Measurements from ENCODE around the gene RNF180.

RNF180 gene

DNA sequence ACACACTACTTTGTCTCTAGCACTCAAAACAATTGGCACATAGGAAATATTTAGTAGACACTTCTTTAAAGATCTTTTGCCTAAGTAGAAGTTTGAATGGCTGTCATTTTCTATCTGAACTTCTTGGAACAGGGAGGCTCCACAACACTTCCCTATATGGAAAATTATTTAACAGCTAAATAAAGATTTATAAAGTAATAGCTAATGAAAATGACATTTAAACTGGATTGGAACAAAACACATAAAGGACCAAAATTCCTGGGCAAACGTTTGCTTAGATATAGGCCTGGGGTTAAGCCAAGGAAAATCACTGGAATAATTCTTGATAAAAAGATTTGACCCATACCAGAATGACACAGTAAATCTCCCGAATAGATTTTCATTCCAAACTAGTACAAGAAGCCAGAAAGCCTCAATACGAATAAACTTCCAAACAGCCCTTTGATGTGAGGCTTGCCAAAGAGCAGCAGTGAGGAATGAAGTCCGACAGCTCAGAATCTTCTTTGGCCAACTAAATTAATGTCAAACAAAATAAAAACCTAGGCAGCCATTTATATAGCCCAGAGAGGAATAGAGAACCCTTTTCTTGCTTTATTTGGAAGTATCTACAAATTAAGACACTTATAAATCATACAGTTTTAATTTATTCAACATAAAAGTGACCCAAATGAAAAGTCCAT is 20.3 kb upstream of the RNF180 start:
- H3K9ac ChIP-seq (ENCODE audit: low read length), result no peak overlapping the region
- no peak overlapping the region for H3K23ac ChIP-seq (ENCODE audit: low read length)
- H4K5ac ChIP-seq (ENCODE audit: low read length), result no peak overlapping the region
- H3K79me1 ChIP-seq (ENCODE audit: low read length), result no peaks in the 10 kb centered on the region
- no peak overlapping the region for H2AK5ac ChIP-seq (ENCODE audit: low read length)
- no peak overlapping the region for H3K4me2 ChIP-seq (ENCODE audit: low read length)
- H3K4me1 ChIP-seq (ENCODE audit: control insufficient read depth, low read depth, low read length), result peaks cover 1% of the 10 kb centered on the region
- H2BK120ac ChIP-seq (ENCODE audit: low read depth, low read length), result no peak overlapping the region
- H3K18ac ChIP-seq (ENCODE audit: low read length), result no peak overlapping the region
- no peak overlapping the region for H4K8ac ChIP-seq (ENCODE audit: low read depth, low read length)
- no peak for DNase-seq
- no peak overlapping the region for H2BK5ac ChIP-seq (ENCODE audit: low read length)
- no peak overlapping the region for H3K4ac ChIP-seq (ENCODE audit: low read depth, low read length)
- H3K4me3 ChIP-seq (ENCODE audit: low read length), result no peak overlapping the region
- no peak overlapping the region for H2BK15ac ChIP-seq (replicated peaks; ENCODE audit: low read depth)
- H3K27me3 ChIP-seq (ENCODE audit: insufficient read depth, low read length, poor library complexity), result no peaks in the 10 kb centered on the region
- H3K36me3 ChIP-seq (ENCODE audit: control insufficient read depth, insufficient read depth, low read length), result no peaks in the 10 kb centered on the region
- no peak overlapping the region for H3K56ac ChIP-seq (ENCODE audit: low read length)
- no peaks in the 10 kb centered on the region for H3K79me2 ChIP-seq (ENCODE audit: control insufficient read depth, insufficient read depth, low read length)
- no CpG with 5 or more reads among the region's 4 CpGs for WGBS (ENCODE audit: extremely low coverage, insufficient coverage, low lambda C conversion rate)
- no peak overlapping the region for H3K27ac ChIP-seq (ENCODE audit: low read depth, low read length)

DNA sequence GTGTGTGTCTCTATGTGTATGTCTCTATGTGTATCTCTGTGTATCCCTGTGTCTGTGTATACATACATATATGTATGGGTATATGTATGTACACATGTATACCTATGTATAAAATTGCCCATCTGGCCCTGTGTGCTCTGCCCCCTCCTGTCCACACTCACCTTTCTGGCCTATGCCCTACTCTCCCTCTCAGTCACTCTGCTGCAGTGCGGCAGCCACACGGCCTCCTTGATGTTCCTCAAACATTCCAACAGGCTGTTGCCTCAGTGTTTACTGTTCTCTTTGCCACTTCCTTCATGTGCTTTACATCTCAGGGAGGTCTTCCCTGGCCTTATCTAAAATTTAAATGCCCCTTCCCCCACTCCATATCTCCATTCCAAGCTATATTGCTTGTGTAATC is 18.3 kb upstream of the RNF180 start:
- Histone ChIP-seq H3K18ac (ENCODE audit: low read length) (no peak overlapping the region), H3K4ac (ENCODE audit: low read depth, low read length) (no peak overlapping the region), H3K56ac (ENCODE audit: low read length) (peak overlapping the region; percentile 59), H4K8ac (ENCODE audit: low read depth, low read length) (no peak overlapping the region), H3K27me3 (ENCODE audit: insufficient read depth, low read length, poor library complexity) (no peaks in the 10 kb centered on the region), H2AK5ac (ENCODE audit: low read length) (no peak overlapping the region), H2BK15ac (replicated peaks; ENCODE audit: low read depth) (no peak overlapping the region), H3K23ac (ENCODE audit: low read length) (no peak overlapping the region), H3K36me3 (ENCODE audit: control insufficient read depth, insufficient read depth, low read length) (no peaks in the 10 kb centered on the region), H3K79me2 (ENCODE audit: control insufficient read depth, insufficient read depth, low read length) (no peaks in the 10 kb centered on the region), H2BK120ac (ENCODE audit: low read depth, low read length) (no peak overlapping the region), H3K4me3 (ENCODE audit: low read length) (no peak overlapping the region), H3K79me1 (ENCODE audit: low read length) (no peaks in the 10 kb centered on the region), H3K4me2 (ENCODE audit: low read length) (no peak overlapping the region), H3K27ac (ENCODE audit: low read depth, low read length) (no peak overlapping the region), H2BK5ac (ENCODE audit: low read length) (no peak overlapping the region), H3K4me1 (ENCODE audit: control insufficient read depth, low read depth, low read length) (peaks cover 1% of the 10 kb centered on the region), H4K5ac (ENCODE audit: low read length) (no peak overlapping the region), H3K9ac (ENCODE audit: low read length) (no peak overlapping the region)
- WGBS (ENCODE audit: extremely low coverage, insufficient coverage, low lambda C conversion rate), result no CpG with 5 or more reads among the region's 2 CpGs
- no peak for DNase-seq

GRCh38 chr5:64147849-64148441 is 17.7 kb upstream of the RNF180 start:
- Histone ChIP-seq H2BK5ac (ENCODE audit: low read length) (no peak overlapping the region), H3K36me3 (ENCODE audit: control insufficient read depth, insufficient read depth, low read length) (no peaks in the 10 kb centered on the region), H3K4me1 (ENCODE audit: control insufficient read depth, low read depth, low read length) (peaks cover 1% of the 10 kb centered on the region), H3K23ac (ENCODE audit: low read length) (no peak overlapping the region), H3K18ac (ENCODE audit: low read length) (no peak overlapping the region), H2AK5ac (ENCODE audit: low read length) (no peak overlapping the region), H3K27ac (ENCODE audit: low read depth, low read length) (no peak overlapping the region), H3K4me2 (ENCODE audit: low read length) (no peak overlapping the region), H3K27me3 (ENCODE audit: insufficient read depth, low read length, poor library complexity) (no peaks in the 10 kb centered on the region), H4K5ac (ENCODE audit: low read length) (no peak overlapping the region), H3K56ac (ENCODE audit: low read length) (peak overlapping the region; percentile 59), H3K79me2 (ENCODE audit: control insufficient read depth, insufficient read depth, low read length) (no peaks in the 10 kb centered on the region), H4K8ac (ENCODE audit: low read depth, low read length) (no peak overlapping the region), H3K9ac (ENCODE audit: low read length) (no peak overlapping the region), H2BK120ac (ENCODE audit: low read depth, low read length) (no peak overlapping the region), H3K4ac (ENCODE audit: low read depth, low read length) (no peak overlapping the region), H2BK15ac (replicated peaks; ENCODE audit: low read depth) (no peak overlapping the region), H3K4me3 (ENCODE audit: low read length) (no peak overlapping the region), H3K79me1 (ENCODE audit: low read length) (no peaks in the 10 kb centered on the region)
- WGBS (ENCODE audit: extremely low coverage, insufficient coverage, low lambda C conversion rate), result no CpG with 5 or more reads among the region's 7 CpGs
- peak; percentile 77 for DNase-seq

DNA sequence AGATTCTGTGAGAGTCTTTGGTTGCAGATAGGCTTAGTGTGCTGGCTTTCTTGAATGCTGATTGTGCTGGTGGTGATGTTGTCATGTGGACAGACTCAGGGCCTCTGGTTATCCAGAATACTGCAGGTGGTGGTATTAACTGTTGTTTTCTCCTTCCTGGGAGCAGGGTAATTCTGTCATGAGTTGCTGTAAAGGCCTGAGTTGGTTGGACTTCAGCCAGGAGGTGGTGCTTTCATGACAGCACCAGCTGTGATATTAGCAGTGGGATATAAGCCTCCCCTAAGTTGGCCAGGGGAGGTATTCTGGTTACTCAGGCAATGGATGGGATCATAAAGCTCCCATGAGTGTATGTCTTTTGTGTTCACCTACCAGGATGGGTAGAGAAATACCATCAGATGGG is 16.4 kb upstream of the RNF180 start:
- no peaks in the 10 kb centered on the region for H3K79me1 ChIP-seq (ENCODE audit: low read length)
- H2BK5ac ChIP-seq (ENCODE audit: low read length), result no peak overlapping the region
- no peak overlapping the region for H3K27ac ChIP-seq (ENCODE audit: low read depth, low read length)
- H2AK5ac ChIP-seq (ENCODE audit: low read length), result no peak overlapping the region
- H3K4me2 ChIP-seq (ENCODE audit: low read length), result no peak overlapping the region
- no peak overlapping the region for H3K4ac ChIP-seq (ENCODE audit: low read depth, low read length)
- H3K4me1 ChIP-seq (ENCODE audit: control insufficient read depth, low read depth, low read length), result peaks cover 1% of the 10 kb centered on the region
- no peaks in the 10 kb centered on the region for H3K79me2 ChIP-seq (ENCODE audit: control insufficient read depth, insufficient read depth, low read length)
- H3K4me3 ChIP-seq (ENCODE audit: low read length), result no peak overlapping the region
- no peak for DNase-seq
- no peak overlapping the region for H4K8ac ChIP-seq (ENCODE audit: low read depth, low read length)
- no peak overlapping the region for H3K56ac ChIP-seq (ENCODE audit: low read length)
- H4K5ac ChIP-seq (ENCODE audit: low read length), result no peak overlapping the region
- H3K23ac ChIP-seq (ENCODE audit: low read length), result no peak overlapping the region
- H3K18ac ChIP-seq (ENCODE audit: low read length), result no peak overlapping the region
- no peak overlapping the region for H2BK15ac ChIP-seq (replicated peaks; ENCODE audit: low read depth)
- no peak overlapping the region for H3K9ac ChIP-seq (ENCODE audit: low read length)
- no peaks in the 10 kb centered on the region for H3K36me3 ChIP-seq (ENCODE audit: control insufficient read depth, insufficient read depth, low read length)
- H3K27me3 ChIP-seq (ENCODE audit: insufficient read depth, low read length, poor library complexity), result no peaks in the 10 kb centered on the region
- H2BK120ac ChIP-seq (ENCODE audit: low read depth, low read length), result no peak overlapping the region

DNA sequence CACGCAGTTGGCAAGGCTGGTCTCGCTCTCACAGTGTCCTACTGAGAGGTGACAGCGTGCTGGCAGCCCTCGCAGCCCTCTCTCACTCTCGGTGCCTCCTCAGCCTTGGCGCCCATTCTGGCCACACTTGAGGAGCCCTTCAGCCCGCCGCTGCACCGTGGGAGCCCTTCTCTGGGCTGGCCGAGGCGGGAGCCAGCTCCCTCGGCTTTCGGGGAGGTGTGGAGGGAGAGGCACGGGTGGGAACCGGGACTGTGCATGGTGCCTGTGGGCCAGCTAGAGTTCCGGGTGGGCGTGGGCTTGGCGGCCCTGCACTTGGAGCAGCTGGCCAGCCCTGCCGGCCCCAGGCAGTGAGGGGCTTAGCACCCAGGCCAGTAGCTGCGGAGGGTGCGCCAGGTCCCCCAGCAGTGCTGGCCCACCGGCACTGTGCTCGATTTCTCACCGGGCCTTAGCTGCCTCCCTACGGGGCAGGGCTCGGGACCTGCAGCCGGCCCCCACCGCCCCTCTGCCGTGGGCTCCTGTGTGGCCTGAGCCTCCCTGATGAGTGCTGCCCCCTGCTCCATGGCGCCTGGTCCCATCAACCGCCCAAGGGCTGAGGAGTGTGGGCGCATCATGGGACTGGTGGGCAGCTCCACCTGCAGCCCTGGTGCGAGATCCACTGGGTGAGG is 15.7 kb upstream of the RNF180 start:
- H2BK15ac ChIP-seq (replicated peaks; ENCODE audit: low read depth), result no peak overlapping the region
- H3K18ac ChIP-seq (ENCODE audit: low read length), result no peak overlapping the region
- H3K4me3 ChIP-seq (ENCODE audit: low read length), result no peak overlapping the region
- no peaks in the 10 kb centered on the region for H3K27me3 ChIP-seq (ENCODE audit: insufficient read depth, low read length, poor library complexity)
- H3K79me1 ChIP-seq (ENCODE audit: low read length), result no peaks in the 10 kb centered on the region
- no peak overlapping the region for H4K8ac ChIP-seq (ENCODE audit: low read depth, low read length)
- H3K9ac ChIP-seq (ENCODE audit: low read length), result no peak overlapping the region
- H3K4ac ChIP-seq (ENCODE audit: low read depth, low read length), result no peak overlapping the region
- no peak for DNase-seq
- no peak overlapping the region for H3K4me2 ChIP-seq (ENCODE audit: low read length)
- peaks cover 1% of the 10 kb centered on the region for H3K4me1 ChIP-seq (ENCODE audit: control insufficient read depth, low read depth, low read length)
- H2BK120ac ChIP-seq (ENCODE audit: low read depth, low read length), result no peak overlapping the region
- H2BK5ac ChIP-seq (ENCODE audit: low read length), result no peak overlapping the region
- H2AK5ac ChIP-seq (ENCODE audit: low read length), result no peak overlapping the region
- no peak overlapping the region for H4K5ac ChIP-seq (ENCODE audit: low read length)
- no peaks in the 10 kb centered on the region for H3K36me3 ChIP-seq (ENCODE audit: control insufficient read depth, insufficient read depth, low read length)
- H3K79me2 ChIP-seq (ENCODE audit: control insufficient read depth, insufficient read depth, low read length), result no peaks in the 10 kb centered on the region
- no CpG with 5 or more reads among the region's 33 CpGs for WGBS (ENCODE audit: extremely low coverage, insufficient coverage, low lambda C conversion rate)
- H3K56ac ChIP-seq (ENCODE audit: low read length), result no peak overlapping the region
- H3K27ac ChIP-seq (ENCODE audit: low read depth, low read length), result no peak overlapping the region
- H3K23ac ChIP-seq (ENCODE audit: low read length), result no peak overlapping the region
